K562 (cell line): ENCODE measurements around the gene BLOC1S4. TPM values are rescaled to one million over a fixed set of nuclear protein-coding genes. Genes with fewer than 3 reads are reported as not detected.
A peak's percentile ranks its signal among the peaks of the same experiment; 100 is the strongest.

Experiments used
- CTBP1 ChIP-seq: fragments of 450-650 bp; IDR thresholded peaks from 2 replicates; pipeline ENCODE4 v1.6.1; 2016; ENCODE audit warnings: borderline replicate concordance
- CTCFL ChIP-seq: IDR thresholded peaks from 2 replicates; pipeline ENCODE4 v1.6.1; 2011; ENCODE audit warnings: borderline replicate concordance, low read depth, mild to moderate bottlenecking, moderate library complexity, low read length; ENCODE audit not compliant: insufficient read depth, poor library complexity, severe bottlenecking
- CXXC5 ChIP-seq: fragments of 250-450 bp; sonication (Bioruptor Pico); IDR thresholded peaks from 2 replicates; pipeline ENCODE4 v1.8.0; 2022; ENCODE audit warnings: inconsistent platforms, mild to moderate bottlenecking, moderate library complexity
- E2F1 ChIP-seq: sonication (generic); formaldehyde crosslinking; IDR thresholded peaks from 2 replicates; pipeline ENCODE4 v1.8.1; 2023; ENCODE audit warnings: mild to moderate bottlenecking, missing genetic modification reagents, moderate library complexity
- ESRRA ChIP-seq: fragments of 450-650 bp; IDR thresholded peaks from 2 replicates; pipeline ENCODE4 v1.6.1; 2014; ENCODE audit warnings: low read depth, mild to moderate bottlenecking, moderate library complexity, borderline replicate concordance
- HDAC2 ChIP-seq: fragments of 450-650 bp; IDR thresholded peaks from 2 replicates; pipeline ENCODE4 v1.6.1; 2016; ENCODE audit warnings: mild to moderate bottlenecking
- HMG20B ChIP-seq: fragments of 250-450 bp; sonication (Bioruptor Pico); IDR thresholded peaks from 2 replicates; pipeline ENCODE4 v1.5.0; 2021; ENCODE audit warnings: mild to moderate bottlenecking
- JUN ChIP-seq, 2 experiments: sonication (generic) in 1 of 2; formaldehyde crosslinking in 1 of 2; IDR thresholded peaks; 2 replicates each; pipeline versions ENCODE4 v1.6.1 to v1.8.0; 2012 to 2022; ENCODE audit warnings: borderline replicate concordance in 2 of 2, mild to moderate bottlenecking in 2 of 2, improper control_type of control experiment in 1 of 2, low read depth in 1 of 2, low read length in 1 of 2, missing genetic modification reagents in 1 of 2
- KDM4B ChIP-seq, 2 experiments: fragments of 450-650 bp in 1 of 2; sonication (generic) in 1 of 2; IDR thresholded peaks; 2 replicates each; pipeline ENCODE4 v1.6.1; 2016 to 2017; ENCODE audit warnings: borderline replicate concordance in 2 of 2, antibody characterized with exemption in 1 of 2, low read depth in 1 of 2, mild to moderate bottlenecking in 1 of 2
- REST ChIP-seq, 2 experiments: fragments of 450-650 bp; formaldehyde crosslinking in 1 of 2; IDR thresholded peaks; 2 replicates each; pipeline versions ENCODE4 v1.4.0 to v1.6.1; 2014 to 2020; ENCODE audit warnings: mild to moderate bottlenecking in 2 of 2, borderline replicate concordance in 1 of 2, low read depth in 1 of 2
- SIN3A ChIP-seq, 2 experiments: fragments of 150-350 bp in 1 of 2; IDR thresholded peaks; 2 replicates each; pipeline ENCODE4 v1.6.1; 2011 to 2016; ENCODE audit warnings: borderline replicate concordance in 2 of 2, low read depth in 2 of 2, low read length in 2 of 2, mild to moderate bottlenecking in 2 of 2, moderate library complexity in 2 of 2; ENCODE audit not compliant: control insufficient read depth in 1 of 2
- SMC3 ChIP-seq: conservative IDR thresholded peaks from 2 replicates; pipeline ENCODE4 v1.6.1; 2011; ENCODE audit warnings: low read depth, low read length, improper control_type of control experiment; ENCODE audit not compliant: insufficient read depth
- ZKSCAN1 ChIP-seq: fragments of 150-350 bp; IDR thresholded peaks from 2 replicates; pipeline ENCODE4 v1.6.1; 2016; ENCODE audit warnings: low read depth, low read length
- ZNF696 ChIP-seq: fragments of 250-450 bp; sonication (Bioruptor Pico); conservative IDR thresholded peaks from 2 replicates; pipeline ENCODE4 v1.4.0; 2020; ENCODE audit warnings: mild to moderate bottlenecking, moderate library complexity
- polyA plus RNA-seq, 8 experiments: library from polyadenylated mRNA; depleted of rRNA in 4 of 8; stranded (reverse) in 5 of 8; unstranded in 3 of 8; fragments of >200 nt; fragmentation: Nextera tagmentation in 2 of 8; fragmentation: Illumina TruSeq in 1 of 8; extraction: Ambion mirVana in 2 of 8; extraction: Trizol in 1 of 8; gene quantifications; 2 replicates each; pipeline versions ENCODE4 v1.2.1 to v1.2.3, GENCODE V29; 2011 to 2014; ENCODE audit warnings: inconsistent platforms in 1 of 8, missing spikeins in 1 of 8
- total RNA-seq, 7 experiments: library from RNA; depleted of rRNA in 6 of 7; stranded (reverse); fragments of >200 nt in 6 of 7; fragmentation: Illumina TruSeq in 2 of 7; extraction: Trizol in 2 of 7; gene quantifications; 2 replicates each; pipeline versions ENCODE4 v1.2.1 to v1.2.3, GENCODE V29; 2011 to 2021; ENCODE audit warnings: low replicate concordance in 1 of 7

The BLOC1S4 gene
- total and polyA plus RNA-seq, 9 of the 15 experiments (the other 6 are each of a cell fraction or from before 2014, with no cell fraction given), result 3.1 to 31.6 (median 11.2) TPM

- peak; percentile 98 for TF ChIP-seq SMC3
- peak; percentile 5 for TF ChIP-seq CTCFL
- peak; percentile 95 for TF ChIP-seq REST (IDR thresholded peaks at IDR 0.05; ENCODE audit: borderline replicate concordance)
- 0 out of 2 replicates have a peak, but pooled peaks have one; percentile 37 for TF ChIP-seq REST (CRISPR knock-in tag; IDR thresholded peaks at IDR 0.05; ENCODE audit: low read depth)
- TF ChIP-seq ZNF696 (CRISPR knock-in tag), result no peak
- TF ChIP-seq ZKSCAN1, result 0 out of 2 replicates have a peak, but pooled peaks have one; percentile 45
- TF ChIP-seq JUN (IDR thresholded peaks at IDR 0.05; ENCODE audit: borderline replicate concordance, low read depth, low read length), result no peak
- TF ChIP-seq JUN (CRISPR knock-in tag; IDR thresholded peaks at IDR 0.05; ENCODE audit: borderline replicate concordance), result no peak
- TF ChIP-seq CXXC5, result 0 out of 2 replicates have a peak, but pooled peaks have one; percentile 41
- TF ChIP-seq KDM4B (IDR thresholded peaks at IDR 0.05; ENCODE audit: borderline replicate concordance in 2 of 2, low read depth in 1 of 2), result peak in 1 of 2 experiments; percentile 45; a peak in 1 of 4 replicates
- TF ChIP-seq HDAC2, result peak; percentile 27; the same call in 1 of the 2 replicates
- TF ChIP-seq CTBP1, result peak; percentile 61; the same call in 1 of the 2 replicates
- TF ChIP-seq SIN3A (IDR thresholded peaks at IDR 0.05; ENCODE audit: borderline replicate concordance in 2 of 2, control insufficient read depth in 1 of 2, low read depth in 2 of 2, low read length in 2 of 2), result peak in 1 of 2 experiments; percentile 43; a peak in 1 of 4 replicates
- TF ChIP-seq HMG20B (CRISPR knock-in tag), result no peak
- no peak for TF ChIP-seq E2F1
- peak; percentile 47; the same call in 1 of the 2 replicates for TF ChIP-seq ESRRA
Measured at GRCh38 chr4:6720202-6720699, 4.3 kb downstream of the BLOC1S4 start (continued).
